ENCODE measurements around the gene ROR1. TPM values are rescaled to one million over a fixed set of nuclear protein-coding genes. Genes with fewer than 3 reads are reported as not detected.
A peak's percentile ranks its signal among the peaks of the same experiment; 100 is the strongest.

Gene ROR1
- total and polyA plus RNA-seq, 2 donors (not counting 3 experiments of a cell fraction or from before 2014, with no cell fraction given), result 2.6 to 3.5 TPM

GRCh38 chr1:64039390-64039926 is 265.6 kb downstream of the ROR1 start:
- CTCF ChIA-PET, result interaction anchor here (1.0 to 2.0 kb wide), 2 partner anchors 16 to 97 kb away, joined by 5 to 7 read pairs; no protein-coding TSS in a partner anchor
- POLR2A ChIA-PET, result no interaction called here
- Histone ChIP-seq H3K9ac (replicated peaks; ENCODE audit: extremely low read depth, insufficient read depth, low read length) (no peak overlapping the region), H3K9me1 (replicated peaks; ENCODE audit: control insufficient read depth, extremely low read depth, insufficient read depth, low read length) (no peaks in the 10 kb centered on the region), H3K4me1 (ENCODE audit: control insufficient read depth, extremely low read depth, insufficient read depth, low read length) (peaks cover 6% of the 10 kb centered on the region), H3K4me3 (replicated peaks in 1 of 3; ENCODE audit: insufficient read depth in 1 of 3, low read depth in 1 of 3, low read length in 3 of 3) (no peak overlapping the region), H2AFZ (ENCODE audit: low read depth, low read length) (no peak overlapping the region), H3K36me3 (ENCODE audit: control insufficient read depth in 2 of 2, extremely low read depth in 1 of 2, insufficient read depth in 2 of 2, low read length in 2 of 2) (no peaks in the 10 kb centered on the region), H3K27me3 (ENCODE audit: control insufficient read depth in 2 of 2, insufficient read depth in 2 of 2, low read length in 2 of 2) (no peaks in the 10 kb centered on the region), H3K4me2 (ENCODE audit: insufficient read depth, low read length) (no peak overlapping the region), H3K79me2 (ENCODE audit: control insufficient read depth, insufficient read depth, low read length) (no peaks in the 10 kb centered on the region), H4K20me1 (replicated peaks; ENCODE audit: control insufficient read depth, extremely low read depth, insufficient read depth, low read length) (no peaks in the 10 kb centered on the region), H3K9me3 (replicated peaks; ENCODE audit: control insufficient read depth, insufficient read depth, low read length) (no peaks in the 10 kb centered on the region), H3K27ac (ENCODE audit: insufficient read depth, low read depth, low read length) (no peak overlapping the region)
- DNase-seq (ENCODE audit: low read depth, low spot score) (peak; percentile 84), FAIRE-seq (peak; percentile 87)
- no TSS peak for BruUV-seq (replicated peaks)
- no peak for TF ChIP-seq MAX (IDR thresholded peaks at IDR 0.05; ENCODE audit: insufficient read depth, insufficient read length)
- no peak for TF ChIP-seq MYC (IDR thresholded peaks at IDR 0.05; ENCODE audit: low read depth, low read length)
- TF ChIP-seq JUN (IDR thresholded peaks at IDR 0.05; ENCODE audit: borderline replicate concordance, insufficient read depth, insufficient read length, low read depth), result no peak
- no peak for TF ChIP-seq POLR2A (IDR thresholded peaks at IDR 0.05; ENCODE audit: low read depth, low read length)
- TF ChIP-seq FOS (IDR thresholded peaks at IDR 0.05; ENCODE audit: borderline replicate concordance, insufficient read depth, low read length), result peak; percentile 71
- TF ChIP-seq POLR2AphosphoS5 (IDR thresholded peaks at IDR 0.05; ENCODE audit: insufficient read depth, low read depth, low read length), result peak; percentile 75
- TF ChIP-seq GATA2 (IDR thresholded peaks at IDR 0.05; ENCODE audit: insufficient read depth, insufficient read length, low read depth, low read length), result peak; percentile 90
- dilution Hi-C loops (cut with MboI; ENCODE audit: extremely low pct_ligation_motif_present, low sequenced_read_pairs) (no loop called here), intact Hi-C loops (cut with micrococcal nuclease) (loop anchor here (1.0 to 2.0 kb wide), 2 partner anchors 33 to 35 kb away; no protein-coding TSS in a partner anchor)

All from endothelial cell of umbilical vein (primary cell).